HG03457 (cell line): ENCODE data around the gene SIDT1.

Experiments used
- ATAC-seq: cut with Tn5 transposase; IDR thresholded peaks from one replicate; pipeline ENCODE4 v1.9.1; 2021; ENCODE audit warnings: moderate number of reproducible peaks; ENCODE audit not compliant: unreplicated experiment

Gene SIDT1

GRCh38 chr3:113545594-113545993 is 13.2 kb downstream of the SIDT1 start:
- no peak for ATAC-seq

DNA sequence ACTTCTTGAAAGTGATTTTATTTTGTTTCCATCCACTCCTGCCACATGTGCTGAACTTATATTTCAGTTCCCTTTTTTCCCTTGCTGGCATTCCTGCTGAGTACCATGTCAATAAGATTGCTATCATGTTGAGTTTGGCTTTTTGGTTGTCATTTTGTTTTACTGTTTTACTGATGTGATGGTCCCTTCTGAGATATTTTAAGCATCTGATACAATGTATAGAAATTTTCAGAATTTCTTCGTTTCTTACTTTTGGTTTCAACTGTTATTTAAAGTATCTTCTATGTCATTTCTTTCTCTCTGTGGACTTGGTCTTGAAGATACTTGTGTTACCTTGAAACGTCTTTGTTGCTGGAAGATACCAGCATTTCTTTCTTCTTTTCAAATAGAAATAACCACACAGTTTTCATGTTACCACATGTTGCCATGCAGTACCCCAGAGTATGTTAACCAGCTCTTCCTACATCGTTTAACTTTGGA is 14.1 kb downstream of the SIDT1 start:
- ATAC-seq, result peak; percentile 80

- no peak for ATAC-seq
Observed at GRCh38 chr3:113548501-113548900, 16.1 kb downstream of the SIDT1 start.

DNA sequence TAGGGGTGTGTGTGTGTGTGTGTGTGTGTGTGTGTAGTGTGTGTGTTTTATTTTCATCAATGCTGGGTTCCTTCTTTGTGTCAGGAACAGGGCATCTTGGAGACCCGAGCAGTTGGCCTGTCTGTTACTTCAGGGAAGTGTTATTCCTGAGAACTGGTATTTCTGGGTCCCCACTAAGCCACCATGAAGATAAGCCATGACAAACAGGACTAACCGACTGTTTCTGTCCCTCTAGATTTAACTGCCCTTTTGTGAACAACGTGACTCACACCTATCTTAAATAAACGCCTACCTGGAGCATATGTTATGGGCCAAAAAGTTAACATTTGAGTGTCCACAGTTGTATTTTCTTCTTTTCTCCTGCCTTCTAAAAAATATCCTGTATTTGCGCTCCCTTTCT is 19.5 kb downstream of the SIDT1 start:
- ATAC-seq, result no peak

GRCh38 chr3:113552851-113553250 is 20.5 kb downstream of the SIDT1 start:
- no peak for ATAC-seq

GRCh38 chr3:113555138-113555537 is 22.8 kb downstream of the SIDT1 start:
- ATAC-seq, result no peak

DNA sequence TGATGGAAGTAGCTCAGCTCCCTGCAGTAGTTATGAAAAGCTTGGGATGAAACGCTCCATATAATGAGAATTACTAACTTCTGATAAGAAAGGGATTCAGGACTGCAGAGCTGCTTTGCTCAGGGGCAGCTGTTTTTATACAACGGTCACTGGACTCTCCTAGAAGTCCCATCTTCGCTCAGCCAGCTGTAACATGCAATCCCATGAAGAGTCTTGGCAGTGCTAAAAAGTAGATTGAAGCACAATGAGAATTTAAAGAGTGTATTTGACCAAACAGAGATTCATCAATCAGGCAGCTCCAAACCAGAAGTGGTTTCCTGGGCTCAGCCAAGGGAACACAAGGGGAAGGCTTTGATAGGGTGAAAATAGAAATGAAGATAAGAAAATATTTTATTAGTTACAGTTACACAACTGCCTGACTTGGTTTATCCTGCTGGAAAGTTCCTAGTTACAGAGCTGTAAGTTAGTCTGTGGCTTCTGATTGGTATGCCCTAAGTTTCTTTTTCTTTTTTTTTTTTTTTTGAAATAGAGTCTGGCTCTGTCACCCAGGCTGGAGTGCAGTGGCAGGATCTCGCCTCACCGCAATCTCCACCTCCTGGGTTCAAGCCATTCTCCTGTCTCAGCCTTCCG is 24.1 kb downstream of the SIDT1 start:
- ATAC-seq, result no peak

DNA sequence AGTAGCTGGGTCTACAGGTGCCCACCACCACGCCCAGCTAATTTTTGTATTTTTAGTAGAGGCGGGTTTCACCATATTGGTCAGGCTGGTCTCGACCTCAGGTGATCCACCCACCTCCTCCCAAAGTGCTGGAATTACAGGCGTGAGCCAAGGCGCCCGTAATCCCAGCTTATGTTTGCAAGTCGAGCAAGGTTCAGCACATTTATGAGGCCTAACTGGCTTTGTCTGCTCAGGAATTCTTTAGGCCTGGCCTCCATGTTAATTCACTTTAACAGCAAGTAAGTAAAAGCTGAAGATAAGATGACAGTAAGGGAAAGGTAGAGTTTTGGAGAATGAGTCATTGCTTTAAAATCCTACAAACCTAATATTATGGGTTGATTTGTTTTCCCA is 24.6 kb downstream of the SIDT1 start:
- no peak for ATAC-seq

GRCh38 chr3:113557374-113557773 is 25.0 kb downstream of the SIDT1 start:
- no peak for ATAC-seq

DNA sequence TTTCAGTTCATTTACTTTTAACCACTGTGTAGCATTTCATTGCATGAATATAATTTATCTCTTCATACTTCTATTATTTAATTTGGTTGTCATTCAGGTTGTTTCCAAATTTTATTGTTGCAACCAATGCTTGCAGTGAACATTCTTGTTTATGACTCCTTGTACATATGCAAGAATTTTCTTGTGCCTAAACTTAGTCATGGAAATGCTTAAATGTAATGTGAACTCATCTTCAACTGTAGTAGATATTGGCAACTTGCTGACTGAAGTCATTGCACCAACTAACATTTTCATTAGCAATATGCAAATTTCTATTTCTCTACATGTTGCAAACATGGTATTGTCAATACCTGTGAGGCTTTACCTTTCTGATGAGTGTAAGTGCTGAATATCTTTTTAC is 26.7 kb downstream of the SIDT1 start:
- no peak for ATAC-seq

DNA sequence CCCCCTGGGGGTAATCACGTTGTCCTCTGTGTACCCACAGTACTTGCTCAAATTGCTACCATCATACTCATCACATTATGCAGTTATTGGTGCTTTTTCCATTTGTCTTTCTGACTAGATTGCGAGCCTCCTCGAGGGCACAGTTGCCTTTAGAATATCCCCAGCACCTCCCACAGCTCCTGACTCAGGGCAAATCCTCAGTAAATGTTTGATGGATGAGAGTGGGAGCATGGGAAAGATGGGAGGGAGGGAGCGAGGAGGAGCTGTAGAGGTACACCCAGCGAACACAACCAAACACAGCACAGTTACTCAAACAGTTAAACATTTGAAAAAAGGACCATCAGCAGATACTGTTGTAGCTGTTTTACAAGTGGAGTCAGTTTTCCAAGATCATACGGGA is 27.9 kb downstream of the SIDT1 start:
- no peak for ATAC-seq

- ATAC-seq, result no peak
Observed at GRCh38 chr3:113560831-113561623, 28.7 kb downstream of the SIDT1 start.

GRCh38 chr3:113565555-113565954 is 33.2 kb downstream of the SIDT1 start:
- ATAC-seq, result no peak

- ATAC-seq, result no peak
Observed at GRCh38 chr3:113570158-113570557, 37.8 kb downstream of the SIDT1 start.

- ATAC-seq, result no peak
Observed at GRCh38 chr3:113571360-113571759, 39.0 kb downstream of the SIDT1 start.

- ATAC-seq, result no peak
Observed at GRCh38 chr3:113573728-113574127, 41.4 kb downstream of the SIDT1 start.

DNA sequence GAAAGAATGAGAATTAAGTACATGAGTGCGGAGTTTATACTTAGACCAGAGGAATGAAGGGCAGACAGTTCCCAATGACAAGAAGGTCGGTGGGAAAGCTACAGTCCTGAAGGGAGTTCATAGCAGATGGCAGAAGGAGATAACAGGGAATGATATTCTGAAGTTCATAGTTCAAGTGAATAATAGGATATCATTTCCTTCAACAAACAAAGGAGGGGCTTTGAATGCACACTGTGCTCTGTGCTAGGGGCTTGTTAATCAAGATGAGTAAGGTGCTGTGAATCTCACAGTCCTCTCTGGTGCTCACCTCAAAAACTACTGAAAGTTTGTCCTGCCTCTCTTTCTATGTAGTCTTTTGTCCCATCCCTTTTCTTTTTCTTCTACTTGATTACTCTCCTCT is 41.9 kb downstream of the SIDT1 start:
- ATAC-seq, result no peak

- no peak for ATAC-seq
Observed at GRCh38 chr3:113575206-113575605, 42.9 kb downstream of the SIDT1 start.

- ATAC-seq, result no peak
Observed at GRCh38 chr3:113585228-113585627, 52.9 kb downstream of the SIDT1 start.

GRCh38 chr3:113585720-113586119 is 53.4 kb downstream of the SIDT1 start:
- ATAC-seq, result no peak

- no peak for ATAC-seq
Observed at GRCh38 chr3:113588806-113589205, 56.5 kb downstream of the SIDT1 start.

GRCh38 chr3:113589971-113590370 is 57.6 kb downstream of the SIDT1 start:
- ATAC-seq, result no peak

DNA sequence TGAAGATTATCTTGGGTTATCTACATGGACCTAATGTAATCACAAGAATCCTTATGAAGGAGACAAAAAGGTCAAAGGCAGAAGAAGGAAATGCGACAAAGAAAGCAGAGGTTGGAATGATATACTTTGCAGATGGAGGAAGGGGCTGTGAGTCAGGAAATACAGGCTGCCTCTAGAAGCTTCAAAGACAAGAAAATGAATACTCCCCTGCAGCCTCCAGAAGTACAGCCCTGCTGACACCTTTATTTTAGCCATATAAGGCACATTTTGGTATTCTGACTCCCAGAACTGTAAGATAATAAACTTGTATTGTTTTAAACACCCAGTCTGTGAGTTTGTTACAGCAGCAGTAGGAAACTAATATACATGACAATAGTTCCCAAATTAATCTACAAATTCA is 58.6 kb downstream of the SIDT1 start:
- ATAC-seq, result no peak
